GM18907 (cell line): ENCODE data around the gene C2CD3.
"Not testable (repeated sequence)": the region's sequence is repeated elsewhere in the genome, so short reads cannot be mapped to it uniquely, and the experiment has no call there.

Experiments
- ATAC-seq: cut with Tn5 transposase; IDR thresholded peaks from one replicate; pipeline ENCODE4 v1.9.1; 2021; ENCODE audit warnings: mild to moderate bottlenecking, moderate library complexity; ENCODE audit not compliant: unreplicated experiment

Gene C2CD3

GRCh38 chr11:74159642-74160041 is 11.2 kb downstream of the C2CD3 start:
- ATAC-seq: no peak

GRCh38 chr11:74157169-74157568 is 13.6 kb downstream of the C2CD3 start:
- no peak for ATAC-seq

DNA sequence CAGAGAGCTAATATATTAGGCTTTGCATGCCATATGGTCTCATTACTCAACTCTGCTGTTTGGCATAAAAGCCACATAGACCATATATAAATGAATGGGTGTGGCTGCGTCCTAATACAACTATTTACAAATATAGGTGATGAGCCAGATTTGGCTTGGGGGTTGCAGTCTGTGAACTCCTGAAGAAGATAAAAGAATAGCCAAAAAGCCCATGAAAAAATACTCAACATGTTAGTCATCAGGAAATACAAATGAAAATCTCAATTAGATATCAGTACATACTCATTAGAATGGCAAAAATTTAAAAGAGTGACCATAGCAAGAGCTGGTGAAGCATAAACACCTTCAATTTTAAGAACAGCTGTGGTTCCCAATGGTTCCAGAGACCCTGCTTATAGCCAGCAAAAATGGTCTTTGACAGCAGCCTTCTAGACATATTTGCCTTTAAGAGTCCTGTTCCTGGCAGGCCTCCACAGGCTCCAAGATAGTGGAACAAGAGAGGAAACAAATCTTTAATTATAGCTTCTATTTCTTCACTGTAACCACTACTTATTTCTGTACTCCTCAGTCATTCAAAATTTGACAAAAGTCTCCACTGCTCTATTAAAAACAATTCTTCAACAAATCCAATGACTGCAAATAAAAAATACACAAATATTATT is 16.1 kb downstream of the C2CD3 start:
- no peak for ATAC-seq

DNA sequence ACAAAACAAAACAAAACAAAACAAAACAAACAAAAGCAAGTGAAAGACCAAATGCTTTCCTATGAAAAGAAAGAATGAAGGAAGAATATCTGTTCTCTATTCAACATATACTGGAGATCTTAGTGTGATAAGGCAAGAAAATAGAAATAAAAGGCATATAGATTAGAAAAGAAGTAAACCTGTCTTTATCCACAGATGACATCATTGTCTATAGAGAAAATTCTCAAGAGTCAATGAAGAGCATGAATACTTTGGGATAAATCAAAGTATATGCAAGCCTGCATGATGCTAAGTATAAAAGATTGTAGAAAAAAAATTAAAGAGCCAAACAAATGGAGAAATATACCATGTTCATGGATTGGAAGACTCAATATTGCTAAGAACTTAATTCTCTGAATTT is 17.6 kb downstream of the C2CD3 start:
- no peak for ATAC-seq

DNA sequence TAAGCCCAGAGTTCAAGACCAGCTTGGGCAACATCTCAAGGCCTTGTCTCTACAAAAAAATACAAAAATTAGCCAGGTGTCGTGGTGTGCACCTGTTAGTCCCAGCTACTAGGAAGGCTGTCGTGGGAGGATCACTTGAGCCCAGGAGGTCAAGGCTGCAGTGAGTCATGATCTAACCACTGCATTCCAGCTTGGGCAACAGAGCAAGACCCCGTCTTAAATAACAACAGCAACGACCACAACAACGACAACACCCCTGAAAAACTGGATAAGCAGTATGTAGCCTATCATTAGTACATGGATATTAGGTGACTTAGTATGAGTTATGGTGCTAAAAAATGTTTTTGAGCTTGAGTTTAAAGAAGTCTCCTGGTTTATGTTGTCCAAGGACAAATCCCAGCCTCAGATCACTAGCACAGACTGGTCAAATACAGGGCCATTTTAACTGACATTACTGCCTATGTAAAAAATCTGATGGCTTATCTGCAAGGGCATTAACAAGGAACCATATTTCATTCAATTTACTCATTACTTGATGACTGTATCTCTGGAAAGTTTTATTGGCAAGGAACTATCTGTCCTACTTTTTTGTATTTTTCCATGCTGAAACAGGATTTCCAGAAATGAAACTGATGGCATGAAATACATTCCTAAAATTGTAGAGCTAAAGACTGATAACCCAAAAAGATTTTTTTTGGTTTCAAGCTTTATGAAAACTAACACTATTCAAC is 23.4 kb downstream of the C2CD3 start:
- ATAC-seq: no peak

DNA sequence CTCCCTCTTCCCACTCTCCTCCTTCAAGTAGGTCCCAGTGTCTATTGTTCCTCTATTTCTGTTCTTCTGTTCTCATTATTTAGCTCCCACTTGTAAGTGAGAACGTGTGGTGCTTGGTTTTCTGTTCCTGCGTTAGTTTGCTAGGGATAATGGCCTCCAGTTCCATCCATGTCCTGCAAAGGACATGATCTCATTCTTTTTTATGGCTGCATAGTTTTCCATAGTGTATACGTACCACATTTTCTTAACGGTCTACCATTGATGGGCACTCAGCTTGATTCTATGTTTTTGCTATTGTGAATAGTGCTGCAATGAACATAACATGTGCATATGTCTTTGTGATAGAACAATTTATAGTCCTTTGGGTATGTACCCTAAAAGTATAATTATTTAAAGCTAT is 26.2 kb downstream of the C2CD3 start:
- no peak for ATAC-seq

GRCh38 chr11:74142624-74143023 is 28.2 kb downstream of the C2CD3 start:
- no peak for ATAC-seq

DNA sequence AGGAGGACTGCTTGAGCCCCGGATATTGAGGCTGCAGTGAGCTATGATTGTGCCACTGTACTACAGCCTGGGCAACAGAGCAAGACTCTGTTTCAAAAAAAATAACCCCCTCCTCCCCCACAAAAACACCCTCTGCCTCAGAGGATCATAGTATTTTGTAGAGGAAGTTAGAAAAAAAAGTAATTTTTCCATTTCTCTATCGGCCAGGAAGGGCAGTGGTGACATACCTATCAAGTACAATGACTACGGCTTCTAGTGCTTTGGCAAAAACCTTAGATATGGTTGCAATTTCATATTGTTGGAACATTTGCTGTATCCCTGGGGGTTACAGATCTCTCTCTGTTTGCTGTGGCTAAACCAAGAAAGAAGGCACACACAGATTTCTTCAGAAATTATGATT is 28.9 kb downstream of the C2CD3 start:
- ATAC-seq: no peak

DNA sequence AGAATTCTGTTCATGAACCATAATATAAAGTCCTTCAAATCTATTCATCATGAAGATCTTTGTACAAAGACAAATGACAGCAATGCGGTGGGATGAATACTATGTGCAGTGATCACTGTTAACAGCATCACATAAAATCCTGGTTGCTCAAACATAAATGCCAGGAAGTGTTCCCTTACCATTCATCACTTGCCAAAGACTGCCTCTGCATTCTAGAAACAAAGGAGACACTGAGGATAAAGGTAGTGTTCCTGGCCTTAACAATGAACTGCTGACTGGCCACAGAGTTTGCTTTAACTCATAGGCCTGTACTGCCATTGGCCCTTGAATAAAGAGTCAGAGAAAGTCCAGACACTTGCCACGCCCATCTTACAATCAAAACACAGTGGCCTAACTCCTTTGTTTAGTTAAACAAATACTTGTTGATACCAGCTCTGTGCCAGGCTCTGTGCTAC is 29.5 kb downstream of the C2CD3 start:
- no peak for ATAC-seq

DNA sequence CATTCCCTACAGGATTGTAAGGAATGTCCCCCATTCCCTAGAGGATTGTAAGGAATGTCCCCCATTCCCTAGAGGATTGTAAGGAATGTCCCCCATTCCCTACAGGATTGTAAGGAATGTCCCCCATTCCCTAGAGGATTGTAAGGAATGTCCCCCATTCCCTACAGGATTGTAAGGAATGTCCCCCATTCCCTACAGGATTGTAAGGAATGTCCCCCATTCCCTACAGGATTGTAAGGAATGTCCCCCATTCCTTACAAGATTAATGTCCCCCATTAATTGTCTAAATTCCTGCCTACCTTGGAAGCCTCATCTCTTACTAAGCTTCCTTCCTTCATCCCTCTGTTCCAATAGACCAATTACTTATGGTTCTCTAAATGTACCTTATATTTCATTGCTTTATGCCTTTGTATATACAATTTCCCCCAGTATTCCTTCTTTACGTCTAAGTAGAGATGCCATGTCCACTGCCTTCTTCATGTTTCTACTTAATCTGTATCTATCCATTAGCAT is 30.8 kb downstream of the C2CD3 start:
- ATAC-seq: not testable (repeated sequence)

DNA sequence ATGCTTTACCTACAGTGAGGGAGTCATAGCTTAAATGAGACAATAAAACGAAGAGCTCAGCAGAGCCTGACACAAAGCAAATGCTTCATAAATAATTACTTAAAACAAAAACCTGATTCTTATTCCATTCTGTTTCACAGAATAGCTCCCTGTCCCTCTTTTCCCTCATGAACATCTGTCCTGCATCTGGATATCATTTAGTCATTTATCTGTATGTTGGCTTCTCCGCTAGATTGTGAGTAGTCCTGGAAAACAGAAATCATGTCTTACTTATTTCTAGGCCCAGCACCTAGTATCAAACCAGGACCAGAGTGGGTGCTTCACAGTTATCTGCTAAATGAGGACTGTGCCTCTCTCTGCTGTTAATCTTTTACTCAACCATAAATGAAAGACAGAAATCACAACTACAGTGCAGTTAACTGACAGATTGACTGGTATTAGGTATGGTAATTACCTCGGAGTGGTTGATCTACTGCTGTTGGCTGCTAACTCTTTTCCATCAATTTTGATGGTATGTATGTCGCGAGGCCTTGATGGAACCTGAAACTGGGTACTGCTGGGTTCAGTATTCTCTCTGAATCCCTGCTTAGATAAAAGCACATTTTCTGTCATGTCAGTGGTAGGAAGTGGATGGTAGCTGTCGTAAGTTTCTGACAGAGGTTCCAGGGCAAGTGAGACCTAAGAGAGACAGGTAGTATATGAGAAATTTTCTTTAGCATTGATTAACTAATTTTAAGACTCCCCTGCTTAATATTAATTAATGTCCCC is 31.5 kb downstream of the C2CD3 start:
- ATAC-seq: no peak

GRCh38 chr11:74138572-74138971 is 32.2 kb downstream of the C2CD3 start:
- no peak for ATAC-seq

GRCh38 chr11:74138021-74138420 is 32.8 kb downstream of the C2CD3 start:
- no peak for ATAC-seq

DNA sequence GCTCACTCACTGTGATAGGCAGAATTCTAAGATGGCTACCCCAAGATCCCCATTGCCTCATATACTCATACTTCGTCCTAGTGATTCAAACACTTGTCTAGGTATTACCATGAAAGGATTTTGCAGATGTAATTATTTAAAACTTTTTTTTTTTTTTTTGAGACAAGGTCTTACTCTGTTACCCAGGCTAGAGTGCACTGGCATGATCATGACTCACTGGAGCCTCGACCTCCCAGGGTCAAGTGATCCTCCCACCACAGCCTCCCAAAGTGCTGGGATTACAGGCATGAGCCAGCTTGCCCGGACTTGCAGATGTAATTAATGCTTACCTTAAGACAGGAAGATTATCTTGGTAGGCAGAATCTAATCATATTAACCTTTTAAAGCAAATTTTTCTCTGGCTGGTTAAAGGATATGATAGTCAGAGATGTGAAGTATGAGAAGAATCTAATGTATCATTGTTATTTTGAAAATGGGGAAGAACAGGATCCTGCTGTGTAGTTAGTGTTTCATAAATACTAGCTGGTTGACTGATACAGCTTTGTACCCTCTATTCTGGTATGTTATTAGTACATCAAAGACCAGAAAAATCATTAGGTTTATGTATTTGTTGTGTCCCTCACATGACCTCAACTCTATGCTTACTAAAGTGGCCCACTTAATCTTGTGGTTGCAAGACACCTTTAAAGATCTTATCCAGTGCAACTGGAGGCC is 35.5 kb downstream of the C2CD3 start:
- ATAC-seq: no peak

DNA sequence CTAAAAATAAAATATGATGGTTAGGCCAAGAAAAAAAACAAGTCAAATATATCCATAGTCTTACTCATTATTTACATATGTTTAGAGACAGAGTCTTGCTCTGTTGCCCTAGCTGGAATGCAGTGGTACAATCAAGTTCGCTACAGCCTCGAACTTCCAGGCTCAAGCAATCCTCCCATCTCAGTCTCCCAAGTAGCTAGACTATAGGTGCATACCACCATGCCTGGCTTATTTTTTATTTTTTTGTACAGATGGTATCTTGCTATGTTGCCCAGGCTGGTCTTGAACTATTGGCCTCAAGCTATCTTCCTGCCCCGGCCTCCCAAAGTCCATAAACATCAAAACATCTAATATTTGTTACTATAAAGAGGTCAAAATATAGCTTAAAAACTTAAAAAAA is 36.1 kb downstream of the C2CD3 start:
- no peak for ATAC-seq

- ATAC-seq: no peak
These were observed 37.4 kb downstream of the C2CD3 start for GRCh38 chr11:74133436-74133835.

DNA sequence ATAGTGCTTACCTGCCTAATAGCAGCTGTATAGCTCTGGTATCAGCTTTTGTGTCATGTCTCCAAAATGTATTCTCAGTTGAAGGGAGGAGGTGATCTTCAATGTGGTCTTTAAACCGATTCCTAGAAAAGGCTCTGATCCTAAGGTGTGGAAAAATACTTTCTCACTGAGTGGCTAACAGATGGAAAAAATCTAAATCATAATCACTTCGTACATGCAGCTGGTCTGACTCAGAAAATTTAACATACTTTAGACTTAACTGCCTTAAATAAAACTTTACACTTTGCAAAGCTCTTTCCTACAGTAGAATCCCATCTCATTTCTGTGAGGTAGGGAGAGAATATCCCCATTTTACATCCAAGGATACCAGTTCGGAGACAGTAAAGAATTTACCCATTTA is 38.0 kb downstream of the C2CD3 start:
- ATAC-seq: no peak

DNA sequence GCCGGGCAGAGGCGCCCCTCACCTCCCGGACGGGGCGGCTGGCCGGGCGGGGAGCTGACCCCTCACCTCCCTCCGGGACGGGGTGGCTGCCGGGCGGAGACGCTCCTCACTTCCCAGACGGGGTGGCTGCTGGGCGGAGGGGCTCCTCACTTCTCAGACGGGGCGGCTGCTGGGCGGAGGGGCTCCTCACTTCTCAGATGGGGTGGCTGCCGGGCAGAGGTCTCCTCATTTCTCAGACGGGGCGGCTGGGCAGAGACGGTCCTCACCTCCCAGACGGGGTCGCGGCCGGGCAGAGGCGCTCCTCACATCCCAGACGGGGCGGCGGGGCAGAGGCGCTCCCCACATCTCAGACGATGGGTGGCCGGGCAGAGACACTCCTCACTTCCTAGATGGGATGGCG is 41.7 kb downstream of the C2CD3 start:
- not testable (repeated sequence) for ATAC-seq

- ATAC-seq: no peak
These were observed 47.8 kb downstream of the C2CD3 start for GRCh38 chr11:74123008-74123448.

GRCh38 chr11:74121804-74122203 is 49.0 kb downstream of the C2CD3 start:
- ATAC-seq: no peak
